ENCODE measurements around the gene MB. TPM values are rescaled to one million over a fixed set of nuclear protein-coding genes. Genes with fewer than 3 reads are reported as not detected.

MB gene
- total and polyA plus RNA-seq, 4 donors: 0.13 to 0.25 TPM; not detected in 2

GRCh38 chr22:35587896-35588295 lies 29.2 kb downstream of the MB start:
- no peak for TF ChIP-seq YY1 (IDR thresholded peaks at IDR 0.05)
- TF ChIP-seq, protein P1, sequence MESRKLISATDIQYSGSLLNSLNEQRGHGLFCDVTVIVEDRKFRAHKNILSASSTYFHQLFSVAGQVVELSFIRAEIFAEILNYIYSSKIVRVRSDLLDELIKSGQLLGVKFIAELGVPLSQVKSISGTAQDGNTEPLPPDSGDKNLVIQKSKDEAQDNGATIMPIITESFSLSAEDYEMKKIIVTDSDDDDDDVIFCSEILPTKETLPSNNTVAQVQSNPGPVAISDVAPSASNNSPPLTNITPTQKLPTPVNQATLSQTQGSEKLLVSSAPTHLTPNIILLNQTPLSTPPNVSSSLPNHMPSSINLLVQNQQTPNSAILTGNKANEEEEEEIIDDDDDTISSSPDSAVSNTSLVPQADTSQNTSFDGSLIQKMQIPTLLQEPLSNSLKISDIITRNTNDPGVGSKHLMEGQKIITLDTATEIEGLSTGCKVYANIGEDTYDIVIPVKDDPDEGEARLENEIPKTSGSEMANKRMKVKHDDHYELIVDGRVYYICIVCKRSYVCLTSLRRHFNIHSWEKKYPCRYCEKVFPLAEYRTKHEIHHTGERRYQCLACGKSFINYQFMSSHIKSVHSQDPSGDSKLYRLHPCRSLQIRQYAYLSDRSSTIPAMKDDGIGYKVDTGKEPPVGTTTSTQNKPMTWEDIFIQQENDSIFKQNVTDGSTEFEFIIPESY (IDR thresholded peaks at IDR 0.05): no peak
- TF ChIP-seq, protein P2, sequence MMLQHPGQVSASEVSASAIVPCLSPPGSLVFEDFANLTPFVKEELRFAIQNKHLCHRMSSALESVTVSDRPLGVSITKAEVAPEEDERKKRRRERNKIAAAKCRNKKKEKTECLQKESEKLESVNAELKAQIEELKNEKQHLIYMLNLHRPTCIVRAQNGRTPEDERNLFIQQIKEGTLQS (IDR thresholded peaks at IDR 0.05): no peak
- no peak for TF ChIP-seq MAX (IDR thresholded peaks at IDR 0.05)
- no peak for TF ChIP-seq JUND (IDR thresholded peaks at IDR 0.05)
- TF ChIP-seq NR2F2 (IDR thresholded peaks at IDR 0.05): no peak
- no peak for TF ChIP-seq CTCF (IDR thresholded peaks at IDR 0.05; ENCODE audit: low read depth, low read length, missing input control)
- Histone ChIP-seq H3K9me3 (ENCODE audit: control insufficient read depth in 4 of 4, low read length in 3 of 4) (no peaks in the 10 kb centered on the region), H3K36me3 (ENCODE audit: control insufficient read depth in 4 of 4, insufficient read depth in 3 of 4, low read depth in 1 of 4, low read length in 3 of 4) (no peaks in the 10 kb centered on the region), H3K4me1 (ENCODE audit: control insufficient read depth in 4 of 4, insufficient read depth in 4 of 4, low read length in 3 of 4) (peaks cover 0 to 3% (median 0%) of the 10 kb centered on the region in 4 donors), H3K9ac (ENCODE audit: low read depth in 1 of 2, low read length in 2 of 2) (no peak overlapping the region), H3K27ac (ENCODE audit: low read depth in 1 of 2, low read length in 2 of 2) (no peak overlapping the region), H3K4me3 (ENCODE audit: low read depth in 1 of 3, low read length in 3 of 3) (no peak overlapping the region), H3K27me3 (ENCODE audit: control insufficient read depth in 4 of 4, insufficient read depth in 4 of 4, low read length in 3 of 4) (no peaks in the 10 kb centered on the region)
- DNase-seq (ENCODE audit: low spot score): no peak
- 84% methylated on average over 5 of the region's 5 CpGs for WGBS

- no peak overlapping the region for H3K27ac ChIP-seq (ENCODE audit: low read depth in 1 of 2, low read length in 2 of 2)
- H3K27me3 ChIP-seq (ENCODE audit: control insufficient read depth in 4 of 4, insufficient read depth in 4 of 4, low read length in 3 of 4): no peaks in the 10 kb centered on the region
- H3K9ac ChIP-seq (ENCODE audit: low read depth in 1 of 2, low read length in 2 of 2): no peak overlapping the region
- H3K9me3 ChIP-seq (ENCODE audit: control insufficient read depth in 4 of 4, low read length in 3 of 4): no peaks in the 10 kb centered on the region
- DNase-seq (ENCODE audit: low spot score): no peak
- H3K4me1 ChIP-seq (ENCODE audit: control insufficient read depth in 4 of 4, insufficient read depth in 4 of 4, low read length in 3 of 4): peaks cover 0 to 3% (median 0%) of the 10 kb centered on the region in 4 donors
- 57% methylated on average over 6 of the region's 6 CpGs for WGBS
- no peaks in the 10 kb centered on the region for H3K36me3 ChIP-seq (ENCODE audit: control insufficient read depth in 4 of 4, insufficient read depth in 3 of 4, low read depth in 1 of 4, low read length in 3 of 4)
- TF ChIP-seq RAD21 (IDR thresholded peaks at IDR 0.05): no peak
- peak; percentile 70 for TF ChIP-seq NR2F2 (IDR thresholded peaks at IDR 0.05)
- no peak overlapping the region for H3K4me3 ChIP-seq (ENCODE audit: low read depth in 1 of 3, low read length in 3 of 3)
Observed at GRCh38 chr22:35587447-35587870, 29.7 kb downstream of the MB start.

- H3K4me1 ChIP-seq (ENCODE audit: control insufficient read depth in 4 of 4, insufficient read depth in 4 of 4, low read length in 3 of 4): peaks cover 0 to 3% (median 0%) of the 10 kb centered on the region in 4 donors
- TF ChIP-seq GABPA (IDR thresholded peaks at IDR 0.05 in 1 of 2, conservative IDR thresholded peaks at IDR 0.05 in 1 of 2) (no peak), FOXA2 (IDR thresholded peaks at IDR 0.05) (no peak), SP1 (IDR thresholded peaks at IDR 0.05) (no peak), RAD21 (IDR thresholded peaks at IDR 0.05) (no peak), TAF1 (conservative IDR thresholded peaks at IDR 0.05) (no peak), NR2F2 (IDR thresholded peaks at IDR 0.05) (no peak), MAX (IDR thresholded peaks at IDR 0.05) (no peak), YY1 (IDR thresholded peaks at IDR 0.05) (no peak)
- TF ChIP-seq, protein P2 (IDR thresholded peaks at IDR 0.05): no peak
- no peaks in the 10 kb centered on the region for H3K27me3 ChIP-seq (ENCODE audit: control insufficient read depth in 4 of 4, insufficient read depth in 4 of 4, low read length in 3 of 4)
- H3K9me3 ChIP-seq (ENCODE audit: control insufficient read depth in 4 of 4, low read length in 3 of 4): no peaks in the 10 kb centered on the region
- H3K9ac ChIP-seq (ENCODE audit: low read depth in 1 of 2, low read length in 2 of 2): no peak overlapping the region
- H3K27ac ChIP-seq (ENCODE audit: low read depth in 1 of 2, low read length in 2 of 2): no peak overlapping the region
- no peaks in the 10 kb centered on the region for H3K36me3 ChIP-seq (ENCODE audit: control insufficient read depth in 4 of 4, insufficient read depth in 3 of 4, low read depth in 1 of 4, low read length in 3 of 4)
- H3K4me3 ChIP-seq (ENCODE audit: low read depth in 1 of 3, low read length in 3 of 3): no peak overlapping the region
- DNase-seq (ENCODE audit: low spot score): no peak
Observed at GRCh38 chr22:35586771-35587170, 30.4 kb downstream of the MB start.

Data from liver (tissue), 9 donors.